ENCODE results near the gene PRICKLE4. TPM values are rescaled to one million over a fixed set of nuclear protein-coding genes. Genes with fewer than 3 reads are reported as not detected.

Gene PRICKLE4
- total and polyA plus RNA-seq, 2 of the 13 experiments (the other 11 are each of a cell fraction or from before 2014, with no cell fraction given): 0.92 to 1.2 TPM

GRCh38 chr6:41805830-41806774 is 25.5 kb downstream of the PRICKLE4 start:
- Histone ChIP-seq H3K4me1 (ENCODE audit: insufficient read depth, low read length) (no peaks in the 10 kb centered on the region), H3K27ac (ENCODE audit: extremely low read length, insufficient read depth, low read length) (no peak overlapping the region), H3K27me3 (ENCODE audit: control insufficient read depth in 1 of 2, insufficient read depth in 2 of 2, low read length in 2 of 2) (no peaks in the 10 kb centered on the region), H3K4me3 (replicated peaks in 1 of 3; ENCODE audit: insufficient read depth in 1 of 3, low read depth in 2 of 3, low read length in 3 of 3) (no peak overlapping the region), H3K79me2 (ENCODE audit: insufficient read depth, low read length) (no peaks in the 10 kb centered on the region), H2AFZ (ENCODE audit: low read length) (no peak overlapping the region), H3K9me3 (ENCODE audit: low read length) (no peaks in the 10 kb centered on the region), H3K36me3 (replicated peaks in 1 of 2; ENCODE audit: control insufficient read depth in 1 of 2, insufficient read depth in 2 of 2, low read length in 2 of 2) (peaks cover 9 to 21% of the 10 kb centered on the region in 2 experiments; a peak in 4 of 5 replicates), H4K20me1 (ENCODE audit: insufficient read depth, low read length) (no peaks in the 10 kb centered on the region), H3K4me2 (ENCODE audit: low read depth, low read length) (no peak overlapping the region), H3K9ac (ENCODE audit: insufficient read depth, low read depth, low read length) (no peak overlapping the region)
- CTCF ChIA-PET (ENCODE audit: low intra/inter-chr PET ratio, low total read pairs): no interaction called here
- FAIRE-seq: no peak
- BruUV-seq (replicated peaks): no TSS peak
- in situ Hi-C loops (cut with HindIII; ENCODE audit: extremely low pct_ligation_motif_present, low pct_unique_long_range_greater_than_20kb) (no loop called here), intact Hi-C loops (cut with micrococcal nuclease; ENCODE audit: unreplicated experiment) (no loop called here)
- no peak for DNase-seq (ENCODE audit: low spot score)
- ATAC-seq: no peak
- POLR2A ChIA-PET: no interaction called here
- TF ChIP-seq MED1 (CRISPR knock-in tag; IDR thresholded peaks at IDR 0.05): no peak
- no peak for TF ChIP-seq FOXA1 (IDR thresholded peaks at IDR 0.05)
- TF ChIP-seq FOXA1 (CRISPR knock-in tag; IDR thresholded peaks at IDR 0.05): no peak
- no peak for TF ChIP-seq KLF11 (CRISPR knock-in tag; IDR thresholded peaks at IDR 0.05)
- no peak for TF ChIP-seq ZNF557 (CRISPR knock-in tag; IDR thresholded peaks at IDR 0.05)
- no peak for TF ChIP-seq HDAC1 (CRISPR knock-in tag; IDR thresholded peaks at IDR 0.05)
- TF ChIP-seq RBM39 (IDR thresholded peaks at IDR 0.05; ENCODE audit: low read depth, low read length, poor library complexity, severe bottlenecking): no peak
- TF ChIP-seq IRF2 (CRISPR knock-in tag; IDR thresholded peaks at IDR 0.05): no peak
- TF ChIP-seq, protein P1, sequence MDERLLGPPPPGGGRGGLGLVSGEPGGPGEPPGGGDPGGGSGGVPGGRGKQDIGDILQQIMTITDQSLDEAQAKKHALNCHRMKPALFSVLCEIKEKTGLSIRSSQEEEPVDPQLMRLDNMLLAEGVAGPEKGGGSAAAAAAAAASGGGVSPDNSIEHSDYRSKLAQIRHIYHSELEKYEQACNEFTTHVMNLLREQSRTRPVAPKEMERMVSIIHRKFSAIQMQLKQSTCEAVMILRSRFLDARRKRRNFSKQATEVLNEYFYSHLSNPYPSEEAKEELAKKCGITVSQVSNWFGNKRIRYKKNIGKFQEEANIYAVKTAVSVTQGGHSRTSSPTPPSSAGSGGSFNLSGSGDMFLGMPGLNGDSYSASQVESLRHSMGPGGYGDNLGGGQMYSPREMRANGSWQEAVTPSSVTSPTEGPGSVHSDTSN (CRISPR knock-in tag; IDR thresholded peaks at IDR 0.05): no peak
- no peak for TF ChIP-seq RXRA (CRISPR knock-in tag; IDR thresholded peaks at IDR 0.05)
- TF ChIP-seq SNAPC4 (CRISPR knock-in tag; IDR thresholded peaks at IDR 0.05): no peak
- TF ChIP-seq MTF2 (CRISPR knock-in tag; IDR thresholded peaks at IDR 0.05; ENCODE audit: borderline replicate concordance): no peak
- no peak for TF ChIP-seq ZNF670 (CRISPR knock-in tag; IDR thresholded peaks at IDR 0.05; ENCODE audit: borderline replicate concordance)
- TF ChIP-seq ZNF891 (CRISPR knock-in tag; IDR thresholded peaks at IDR 0.05): no peak
- TF ChIP-seq GLI4 (CRISPR knock-in tag; IDR thresholded peaks at IDR 0.05; ENCODE audit: borderline replicate concordance): no peak
- TF ChIP-seq ZNF18 (CRISPR knock-in tag; IDR thresholded peaks at IDR 0.05; ENCODE audit: insufficient replicate concordance): no peak
- WGBS (ENCODE audit: low lambda C conversion rate): 96% methylated on average over 68 of the region's 74 CpGs

Measured in HepG2 (cell line).